ENCODE measurements around the gene VCL.
"Not testable (repeated sequence)": the region's sequence is repeated elsewhere in the genome, so short reads cannot be mapped to it uniquely, and the experiment has no call there.

The VCL gene

DNA sequence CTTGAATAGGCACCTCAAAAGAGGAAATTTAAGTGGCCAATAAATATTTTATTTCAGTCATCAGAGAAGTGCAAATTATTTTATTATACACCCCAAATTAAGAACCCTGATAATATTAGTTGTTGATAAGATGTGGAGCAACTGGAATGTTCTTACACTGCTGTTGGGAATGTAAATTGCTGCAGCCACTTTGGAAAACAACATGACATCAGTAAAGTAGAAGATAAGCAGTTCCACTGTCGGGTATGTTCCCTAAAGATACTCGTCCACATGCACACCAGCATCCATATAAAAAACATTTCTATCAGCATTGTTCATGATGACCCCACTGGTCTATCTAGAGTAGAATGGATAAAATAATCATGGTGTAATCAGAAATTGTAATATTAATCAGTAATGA, 46.5 kb downstream of the VCL start:
- DNase-seq = no peak

DNA sequence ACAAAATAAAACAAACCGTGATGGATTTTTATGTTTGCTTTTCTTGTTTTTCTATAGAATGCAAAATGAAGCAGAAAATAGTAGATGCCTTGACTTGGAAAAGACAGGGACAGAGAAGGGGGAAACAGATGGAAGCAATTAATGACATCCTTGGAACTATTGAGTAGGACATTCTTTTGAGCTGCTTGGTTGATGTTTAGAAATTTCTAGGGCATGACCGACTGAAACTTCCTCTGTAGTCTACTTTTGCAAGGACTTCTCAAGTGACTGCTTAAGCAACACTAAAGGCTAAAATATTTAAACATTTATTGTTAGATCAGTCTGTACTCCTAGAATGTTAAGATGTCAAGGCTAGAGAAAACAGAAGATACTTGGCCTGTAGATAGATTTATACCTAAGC, 49.4 kb downstream of the VCL start:
- no peak for DNase-seq

- DNase-seq = no peak
Measured at GRCh38 chr10:74047871-74048270, 50.0 kb downstream of the VCL start.

- DNase-seq = no peak
Measured at GRCh38 chr10:74048433-74048832, 50.5 kb downstream of the VCL start.

DNA sequence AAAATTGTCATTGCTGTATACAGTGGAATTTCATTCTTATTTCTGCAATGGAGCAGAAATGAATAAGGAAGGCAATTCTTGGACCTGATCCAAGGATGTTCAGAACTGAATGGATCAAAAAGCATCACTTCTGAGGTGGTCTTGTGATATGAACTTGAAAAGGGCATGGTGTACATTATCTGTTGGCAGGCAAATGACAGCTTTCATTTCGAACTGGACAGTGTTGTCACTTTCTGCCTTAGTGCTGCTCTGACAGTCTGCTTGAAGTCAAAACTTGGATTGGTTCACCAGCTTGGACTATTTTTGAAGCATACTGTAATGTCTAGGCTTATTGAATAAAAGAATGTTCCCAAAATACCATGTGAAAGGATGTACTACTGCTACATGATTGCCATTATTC, 52.0 kb downstream of the VCL start:
- DNase-seq = no peak

- no peak for DNase-seq
Measured at GRCh38 chr10:74050653-74051052, 52.7 kb downstream of the VCL start.

GRCh38 chr10:74051736-74052342, 53.9 kb downstream of the VCL start:
- no peak for DNase-seq

DNA sequence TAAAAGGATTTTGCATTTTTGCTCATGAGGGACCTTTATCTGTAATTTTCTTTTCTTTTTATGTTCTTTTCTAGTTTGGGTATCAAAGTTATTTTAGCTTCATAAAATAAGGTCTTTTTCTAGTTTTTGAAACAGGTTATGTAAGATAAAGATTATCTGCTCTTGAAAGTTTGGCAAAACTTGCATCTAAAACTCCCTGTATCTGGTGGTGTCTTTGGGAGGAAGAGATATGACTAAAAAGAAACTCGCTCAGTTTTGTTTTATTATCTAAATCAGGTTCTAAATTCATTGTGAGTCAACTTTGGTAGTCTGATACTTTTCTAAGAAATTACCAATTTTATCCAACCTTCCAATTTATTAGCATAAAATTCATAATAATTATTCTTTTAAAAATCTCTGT, 55.1 kb downstream of the VCL start:
- DNase-seq = no peak

- no peak for DNase-seq
Measured at GRCh38 chr10:74055383-74056049, 57.6 kb downstream of the VCL start.

GRCh38 chr10:74056050-74056818, 58.3 kb downstream of the VCL start:
- DNase-seq = no peak

GRCh38 chr10:74058071-74058470, 60.2 kb downstream of the VCL start:
- DNase-seq = no peak

DNA sequence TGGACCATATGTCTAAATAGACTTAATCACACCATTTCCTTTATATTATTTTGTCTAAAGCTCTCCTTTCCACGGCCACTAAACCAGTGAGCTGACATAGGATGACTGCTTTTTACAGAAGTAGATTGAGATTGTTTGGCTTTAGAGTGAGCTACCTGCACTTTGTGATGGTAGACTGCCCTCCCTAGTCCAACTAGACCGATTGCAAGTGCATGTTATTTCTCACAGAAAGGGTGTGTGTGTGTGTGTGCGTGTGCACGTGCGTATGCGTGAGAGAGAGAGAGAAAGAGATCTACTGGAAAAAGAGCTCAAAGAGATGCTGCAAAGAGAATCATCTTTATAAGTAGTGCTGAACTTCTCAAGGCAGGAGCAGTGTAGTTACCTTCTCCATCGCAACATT, 60.7 kb downstream of the VCL start:
- DNase-seq = no peak

GRCh38 chr10:74061104-74061503, 63.2 kb downstream of the VCL start:
- DNase-seq = no peak

DNA sequence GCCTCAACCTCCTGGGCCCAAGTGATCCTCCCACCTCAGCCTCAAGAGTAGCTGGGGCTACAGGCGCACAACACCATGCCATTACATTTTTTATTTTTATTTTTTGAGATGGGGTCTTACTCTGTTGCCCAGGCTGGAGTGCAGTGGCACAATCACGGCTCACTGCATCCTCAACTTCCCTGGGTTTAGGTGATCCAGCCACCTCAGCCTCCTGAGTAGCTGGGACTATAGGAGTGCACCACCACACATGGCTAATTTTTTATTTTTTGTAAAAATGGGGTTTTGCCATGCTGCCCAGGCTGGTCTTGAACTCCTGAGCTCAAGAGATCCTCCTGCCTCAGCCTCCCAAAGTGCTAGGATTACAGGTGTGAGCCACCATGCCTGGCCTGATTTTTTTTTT, 64.1 kb downstream of the VCL start:
- DNase-seq = not testable (repeated sequence)

- no peak for DNase-seq
Measured at GRCh38 chr10:74063256-74063655, 65.3 kb downstream of the VCL start.

- no peak for DNase-seq
Measured at GRCh38 chr10:74067373-74068352, 69.7 kb downstream of the VCL start.

DNA sequence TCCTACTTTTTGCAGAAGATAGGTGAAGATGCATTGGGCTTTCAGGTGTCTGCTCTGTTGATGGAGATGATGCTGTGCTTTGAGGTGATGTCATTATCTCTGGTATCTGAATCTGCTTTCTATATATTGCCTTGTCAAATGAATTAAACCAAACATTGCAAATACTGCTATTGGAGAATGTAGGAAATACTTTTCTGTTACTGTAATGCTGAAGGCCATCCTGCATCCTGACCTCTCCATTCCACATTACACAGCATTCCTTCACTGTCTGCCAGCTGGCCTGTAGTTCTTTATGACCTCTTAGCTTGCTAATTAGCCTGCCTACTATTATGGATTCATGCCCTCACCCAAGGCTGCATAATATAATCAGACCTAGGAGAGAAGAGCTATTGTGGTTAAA, 73.2 kb downstream of the VCL start:
- DNase-seq = no peak

DNA sequence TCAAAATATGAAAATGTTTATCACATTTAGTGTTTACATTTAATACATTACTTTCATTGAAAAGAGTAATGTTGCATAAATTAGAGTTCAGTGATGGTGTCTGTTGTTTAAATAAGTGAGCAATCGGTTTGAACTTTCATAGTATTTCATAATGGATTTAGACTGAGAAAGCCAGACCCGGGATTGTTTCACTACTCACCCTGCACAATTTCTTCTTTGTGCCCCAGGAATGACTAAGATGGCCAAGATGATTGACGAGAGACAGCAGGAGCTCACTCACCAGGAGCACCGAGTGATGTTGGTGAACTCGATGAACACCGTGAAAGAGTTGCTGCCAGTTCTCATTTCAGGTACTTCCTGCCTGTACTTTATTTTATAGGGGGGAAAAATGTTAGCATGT, 74.6 kb downstream of the VCL start:
- no peak for DNase-seq

DNA sequence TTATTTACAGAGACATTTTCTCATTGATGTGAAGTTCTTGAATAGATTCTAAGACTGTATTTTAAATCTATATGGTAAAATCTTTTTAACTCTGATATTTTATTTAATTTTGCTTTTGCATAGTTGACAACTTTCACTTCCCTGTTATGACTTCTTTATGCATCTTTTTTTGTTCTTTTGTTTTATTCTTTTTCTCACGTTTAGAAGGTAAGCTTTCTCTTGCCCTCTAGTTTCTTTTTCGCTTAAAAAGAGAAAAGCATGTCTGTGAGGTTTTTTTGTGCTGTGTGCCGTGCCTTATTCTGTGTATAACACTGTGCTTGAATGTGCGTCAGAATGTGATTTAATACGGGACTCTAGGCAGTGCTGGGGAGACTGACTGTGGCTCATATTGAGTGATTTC, 78.0 kb downstream of the VCL start:
- DNase-seq = no peak

DNA sequence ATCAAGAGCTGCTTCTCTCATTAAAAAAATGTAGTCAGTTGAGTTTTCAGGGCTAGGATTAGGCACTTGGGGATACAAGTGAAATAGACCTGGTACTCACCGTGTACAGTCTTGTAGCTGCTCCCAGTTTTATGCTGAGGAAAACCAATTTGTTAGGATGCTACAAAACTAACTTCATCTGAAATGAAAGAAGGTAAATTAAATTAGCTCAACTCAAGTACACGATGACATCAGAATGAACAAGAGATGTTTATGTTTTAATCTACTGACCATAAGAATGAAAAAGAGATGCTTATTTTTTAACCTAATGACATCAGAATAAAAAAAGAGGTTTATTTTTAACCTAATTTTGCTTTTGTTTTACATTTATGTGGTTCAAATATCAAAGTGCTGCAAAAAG, 79.0 kb downstream of the VCL start:
- DNase-seq = no peak

DNA sequence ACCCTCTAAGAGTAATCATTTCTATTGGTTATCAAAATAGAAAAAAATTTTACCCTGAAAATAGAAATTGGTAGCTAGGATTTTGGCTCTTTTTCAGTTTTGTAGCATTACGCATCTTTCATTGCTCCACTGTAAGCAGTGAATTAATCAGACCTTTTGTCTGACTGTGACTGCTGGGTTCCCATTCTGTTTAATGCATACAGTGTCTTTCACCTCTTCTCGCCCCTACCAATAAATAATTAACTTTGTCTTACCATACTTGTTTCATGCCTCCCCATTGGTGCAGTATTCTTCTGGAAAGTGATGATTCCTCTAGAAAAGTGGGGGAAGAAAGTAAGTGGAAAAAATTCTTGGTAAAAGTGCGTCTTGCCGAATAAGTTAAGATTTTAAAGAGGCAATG, 79.5 kb downstream of the VCL start:
- DNase-seq = no peak

GRCh38 chr10:74078037-74078436, 80.1 kb downstream of the VCL start:
- no peak for DNase-seq
